Bone marrow (tissue), 2 donors: ENCODE measurements around the gene FARS2.
"Not testable (repeated sequence)": the region's sequence is repeated elsewhere in the genome, so short reads cannot be mapped to it uniquely, and the experiment has no call there.

ENCODE experiments used
- DNase-seq, 2 donors: peaks; one replicate each; lab custom pipeline; 2025; lab: John Stamatoyannopoulos, UW

FARS2 gene

DNA sequence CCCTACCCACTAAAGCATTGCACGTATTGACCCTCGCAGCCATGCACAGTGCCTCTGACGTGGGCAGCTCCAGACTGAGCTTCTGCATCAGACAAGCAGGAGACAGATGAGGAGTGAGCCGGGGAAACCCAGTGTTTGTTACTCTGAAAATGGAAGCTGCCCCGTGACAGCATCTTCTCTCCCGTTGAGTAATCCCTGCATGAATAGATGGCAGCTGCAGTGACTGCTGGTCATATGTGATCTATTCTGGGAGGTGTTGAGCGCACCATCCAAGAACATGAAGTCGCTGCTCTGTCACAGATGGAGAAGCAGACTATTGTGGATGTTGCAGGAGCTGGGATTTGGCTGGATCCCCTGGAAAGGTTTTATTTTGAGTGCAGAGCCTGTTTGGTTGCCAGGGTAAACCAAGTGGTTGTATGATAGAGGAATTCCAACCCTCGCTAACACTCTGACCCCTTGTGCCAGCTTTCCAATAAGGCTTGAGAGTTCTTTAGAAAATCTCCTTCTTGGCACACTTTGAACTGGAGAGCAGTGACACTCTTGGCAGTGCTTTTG, 503.2 kb downstream of the FARS2 start:
- DNase-seq, result no peak

DNA sequence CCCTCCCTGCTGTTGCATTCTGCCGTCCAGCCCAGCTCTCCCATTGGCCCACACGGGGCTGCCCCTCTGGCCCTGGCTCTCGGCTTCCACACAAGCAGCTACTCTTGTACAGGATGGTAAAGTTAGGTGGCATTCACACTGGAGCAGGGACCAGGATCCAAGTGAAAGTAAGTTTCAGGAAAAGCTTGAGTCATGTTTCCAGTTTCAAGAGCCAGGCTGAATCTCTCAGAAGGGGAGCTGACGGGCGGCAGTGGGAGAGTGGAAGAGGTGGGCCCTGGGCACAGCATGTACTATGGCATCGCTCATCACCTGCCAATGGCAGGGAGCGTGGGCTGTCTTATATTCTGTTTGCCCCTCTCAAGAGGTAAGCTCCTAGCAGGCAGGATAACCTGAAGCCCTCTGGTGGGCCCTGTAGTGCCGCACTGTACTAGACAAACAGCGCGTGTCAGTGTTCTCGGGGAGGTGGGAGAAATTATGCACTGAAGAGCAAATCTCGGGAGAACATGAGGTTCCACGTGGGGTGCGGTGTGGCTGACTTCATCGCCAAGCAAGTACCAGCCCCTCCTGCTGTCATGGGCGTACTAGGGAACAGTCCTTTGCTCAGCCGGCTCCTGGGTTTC, 503.9 kb downstream of the FARS2 start:
- DNase-seq, result no peak

DNA sequence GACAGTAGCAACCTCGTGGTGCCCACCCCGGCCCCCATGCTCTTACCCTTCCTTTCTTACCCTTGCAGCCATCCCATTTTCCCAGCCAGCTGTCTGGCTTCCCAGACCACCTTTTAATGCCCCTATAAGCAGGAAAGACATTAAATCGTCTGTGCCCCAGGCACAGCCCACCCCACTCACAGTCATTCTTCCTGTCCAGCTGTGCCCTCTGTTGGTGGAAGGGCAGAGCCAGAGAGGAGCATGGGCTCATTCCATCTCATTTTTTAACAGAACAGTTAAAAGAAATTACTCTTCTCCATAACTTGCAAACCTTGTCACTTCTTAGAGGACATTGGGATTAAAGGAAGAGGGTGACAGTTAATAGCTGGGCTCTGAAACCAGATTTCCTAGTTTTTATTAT, 504.9 kb downstream of the FARS2 start:
- no peak for DNase-seq

DNA sequence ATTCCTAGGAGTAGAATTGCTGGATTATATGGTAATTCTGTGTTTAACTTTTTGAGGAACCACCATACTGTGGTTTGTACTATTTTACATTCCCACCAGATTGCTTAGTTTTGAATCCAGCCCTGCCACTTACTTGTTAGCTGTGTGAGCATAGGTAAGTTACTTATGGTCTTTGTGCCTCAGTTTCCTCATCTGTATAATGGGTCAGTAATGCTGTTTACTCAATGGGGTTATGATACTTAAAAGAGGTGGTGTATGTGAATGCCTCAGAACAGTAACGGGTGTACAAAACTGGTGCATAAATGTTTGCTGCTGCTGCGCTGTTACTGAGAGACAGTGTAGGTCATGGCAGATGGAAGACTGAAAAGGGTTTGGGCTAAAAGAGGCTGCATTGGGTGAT, 506.2 kb downstream of the FARS2 start:
- DNase-seq, result no peak

DNA sequence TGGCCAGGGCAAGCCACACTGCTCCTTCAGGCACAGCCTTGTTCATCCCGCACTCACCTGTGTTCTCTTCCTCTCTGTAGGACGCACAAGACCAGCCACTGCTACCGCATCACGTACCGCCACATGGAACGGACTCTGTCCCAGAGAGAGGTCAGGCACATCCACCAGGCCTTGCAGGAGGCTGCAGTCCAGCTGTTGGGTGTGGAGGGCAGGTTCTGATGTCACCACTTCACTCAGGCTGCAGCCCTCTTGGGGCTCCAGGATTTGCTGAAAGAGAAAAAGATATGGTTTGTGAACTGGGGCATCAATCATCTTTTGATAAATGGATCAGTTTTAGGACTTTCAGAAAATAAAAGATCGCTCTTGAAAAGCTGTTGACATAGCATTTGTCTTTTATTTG, 509.9 kb downstream of the FARS2 start:
- DNase-seq, result no peak

DNA sequence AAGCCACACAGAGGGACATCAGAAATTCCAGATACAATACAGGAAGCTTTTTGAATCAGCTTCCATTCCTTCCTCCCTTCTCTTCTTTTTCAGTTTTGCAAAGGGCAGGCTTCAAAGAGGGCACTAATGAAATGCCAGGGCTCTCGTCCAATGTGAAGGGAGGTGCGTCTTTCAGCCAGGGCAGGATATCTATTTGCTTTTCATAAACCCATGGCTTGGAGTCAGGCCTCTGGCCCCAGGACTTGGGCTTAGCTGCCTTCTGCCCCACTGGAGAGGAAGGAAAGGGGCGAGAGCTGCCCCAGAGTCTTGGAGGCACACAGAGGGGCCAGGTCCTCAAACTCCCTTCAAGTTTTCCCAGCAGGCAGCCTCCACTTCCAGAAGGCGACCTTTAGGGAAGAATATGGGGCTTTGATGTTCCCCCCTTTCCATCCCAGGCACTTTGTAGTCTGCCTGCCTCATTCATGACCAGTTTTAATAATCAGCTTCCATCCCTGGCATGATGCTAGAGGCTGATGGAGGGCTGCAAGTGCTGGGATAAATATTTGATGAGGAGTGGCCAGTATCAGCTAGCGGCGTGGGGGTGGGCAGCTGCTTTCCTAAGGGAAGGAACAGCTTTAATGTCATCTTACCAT, 510.6 kb downstream of the FARS2 start:
- DNase-seq, result no peak

DNA sequence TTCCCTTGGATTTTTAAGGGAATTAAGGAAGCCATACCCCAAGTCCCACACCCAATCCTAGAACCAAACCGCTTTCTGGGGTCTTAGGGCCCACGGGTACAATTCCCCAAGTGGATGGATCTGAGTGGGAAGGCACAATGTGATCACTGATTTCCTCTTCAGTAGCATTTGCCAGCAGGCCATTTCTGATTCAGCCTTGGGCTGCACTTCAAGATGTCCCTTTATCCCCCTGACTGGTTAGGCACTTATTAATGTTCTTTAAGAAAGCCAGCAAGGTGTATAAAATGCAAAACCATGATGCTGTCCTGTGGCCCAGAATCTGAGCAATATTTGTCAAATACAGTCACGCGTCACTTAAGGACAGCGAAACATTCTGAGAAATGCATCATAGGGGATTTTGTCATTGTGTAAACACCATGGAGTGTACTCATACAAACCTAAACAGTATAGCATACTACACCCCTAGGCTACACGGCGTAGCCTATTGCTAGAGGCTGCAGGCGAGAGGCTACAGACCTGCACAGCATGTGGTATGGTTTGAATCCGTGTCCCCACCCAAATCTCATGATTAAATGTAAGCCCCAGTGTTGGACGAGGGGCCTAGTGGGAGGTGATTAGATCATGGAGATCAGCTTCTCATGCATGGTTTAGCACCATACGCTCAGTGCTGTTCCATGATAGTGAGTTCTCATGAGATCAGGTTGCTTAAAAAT, 511.3 kb downstream of the FARS2 start:
- DNase-seq, result no peak

DNA sequence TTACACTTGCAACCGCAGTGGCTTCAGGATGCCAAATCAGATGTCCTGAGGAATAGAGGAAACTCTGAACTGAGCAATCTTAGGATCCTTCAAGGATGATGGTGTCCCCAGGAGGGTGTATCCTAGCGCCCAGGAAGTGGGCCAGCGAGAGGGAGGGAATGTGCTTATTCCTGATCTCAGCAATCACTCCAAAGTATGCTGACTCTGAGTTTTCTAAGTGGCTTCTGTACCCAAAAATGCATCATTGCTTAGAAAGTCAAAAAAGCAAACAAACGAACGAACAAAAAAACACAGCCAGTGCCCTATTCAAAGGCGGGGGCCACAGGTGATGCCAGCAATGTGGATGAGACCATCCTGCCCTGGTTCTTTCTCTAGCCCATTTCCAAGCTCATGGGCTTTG, 514.8 kb downstream of the FARS2 start:
- DNase-seq, result no peak

DNA sequence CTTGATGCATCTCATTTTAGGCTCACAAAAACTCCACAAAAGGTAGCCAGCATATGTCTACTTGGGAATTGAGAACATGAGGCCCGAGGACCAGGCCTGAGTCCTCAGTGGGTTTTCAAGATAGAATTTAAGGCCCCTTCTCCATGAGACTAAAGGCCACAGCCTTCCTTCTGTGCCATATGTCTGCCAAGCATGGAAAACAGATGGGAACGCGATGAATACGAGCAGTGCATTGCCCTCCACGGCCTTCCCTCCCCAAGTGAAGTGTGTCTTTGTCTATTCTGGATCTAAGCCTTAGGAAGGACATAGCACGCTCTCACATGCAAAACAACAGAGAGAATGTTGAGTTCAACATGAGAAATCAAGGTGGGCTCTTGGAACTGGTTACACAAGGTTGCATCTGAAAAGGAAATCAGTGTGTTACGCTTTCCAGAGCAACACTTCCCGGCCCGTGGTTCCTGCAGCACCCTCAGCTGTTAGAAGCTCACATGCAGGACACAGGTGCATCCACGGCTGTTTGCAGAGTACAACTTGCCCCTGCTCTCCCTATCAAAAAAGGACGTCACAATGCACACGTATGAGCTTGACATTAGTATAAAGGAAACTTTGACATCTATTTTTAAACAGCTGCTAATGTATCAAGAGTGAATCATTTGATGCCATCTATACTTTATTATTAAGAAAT, 515.5 kb downstream of the FARS2 start:
- no peak for DNase-seq

DNA sequence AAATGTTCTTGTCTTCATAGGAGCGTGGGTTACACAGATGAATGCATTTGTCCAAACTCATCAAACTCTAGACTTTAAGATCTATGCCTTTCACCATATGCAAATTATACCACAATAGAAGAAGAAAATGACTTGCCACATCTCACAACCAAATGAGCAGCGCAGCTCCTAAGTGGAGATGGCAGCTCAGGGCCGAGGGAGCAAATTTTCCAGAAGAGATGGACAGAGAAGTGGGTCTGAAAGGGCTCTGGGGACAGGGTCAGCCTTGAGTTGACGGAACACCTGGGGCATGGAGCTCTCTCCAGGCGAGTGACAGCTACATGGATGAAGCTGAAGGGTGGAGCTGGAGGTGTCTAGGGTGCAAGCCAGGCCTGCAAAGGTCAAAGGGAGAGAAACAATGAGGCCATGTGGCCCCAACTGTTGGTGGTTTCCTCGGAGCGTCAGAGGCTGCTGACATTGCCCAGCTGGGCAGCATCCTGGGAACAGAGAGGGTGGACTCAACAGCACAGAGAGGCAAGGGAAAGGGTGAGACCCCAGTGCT, 517.1 kb downstream of the FARS2 start:
- no peak for DNase-seq

DNA sequence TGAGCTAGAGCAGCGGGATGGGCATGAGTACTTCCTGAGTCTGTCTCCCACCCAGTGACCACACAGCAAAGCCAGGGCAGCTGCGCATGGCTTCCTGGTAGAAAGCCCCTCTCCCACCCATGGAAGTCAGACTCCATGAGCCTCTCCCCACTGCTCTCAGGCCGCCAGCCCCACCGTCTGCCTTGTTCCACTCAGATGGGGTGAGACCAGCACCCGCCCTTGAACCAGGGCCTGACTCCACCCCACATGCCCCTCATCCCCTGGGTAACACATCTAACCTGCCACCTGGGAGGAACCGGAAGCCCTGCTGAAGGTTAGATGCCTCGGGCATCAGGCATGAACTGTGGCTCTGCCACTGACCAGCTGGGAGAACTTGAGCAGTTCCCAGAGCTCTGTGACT, 517.6 kb downstream of the FARS2 start:
- no peak for DNase-seq

DNA sequence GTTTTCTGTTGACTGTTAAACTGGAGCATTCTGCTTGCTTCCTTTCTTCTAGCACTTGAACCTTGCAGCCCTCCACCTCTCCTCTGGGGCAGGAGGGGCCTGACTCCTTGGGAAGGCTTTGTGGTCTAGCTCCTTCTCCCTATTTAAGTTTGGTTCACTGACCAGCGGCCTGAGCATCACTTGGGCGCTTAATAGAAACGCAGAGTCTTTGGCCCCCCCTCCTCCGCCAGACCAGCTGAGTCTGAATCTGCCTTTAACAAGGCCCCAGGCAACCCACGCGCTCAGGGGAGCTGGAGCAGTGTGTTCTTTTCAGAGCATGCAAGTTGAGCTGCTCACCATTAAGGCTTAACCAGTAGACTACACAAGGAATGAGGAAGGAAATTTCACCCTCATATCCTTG, 519.7 kb downstream of the FARS2 start:
- no peak for DNase-seq

DNA sequence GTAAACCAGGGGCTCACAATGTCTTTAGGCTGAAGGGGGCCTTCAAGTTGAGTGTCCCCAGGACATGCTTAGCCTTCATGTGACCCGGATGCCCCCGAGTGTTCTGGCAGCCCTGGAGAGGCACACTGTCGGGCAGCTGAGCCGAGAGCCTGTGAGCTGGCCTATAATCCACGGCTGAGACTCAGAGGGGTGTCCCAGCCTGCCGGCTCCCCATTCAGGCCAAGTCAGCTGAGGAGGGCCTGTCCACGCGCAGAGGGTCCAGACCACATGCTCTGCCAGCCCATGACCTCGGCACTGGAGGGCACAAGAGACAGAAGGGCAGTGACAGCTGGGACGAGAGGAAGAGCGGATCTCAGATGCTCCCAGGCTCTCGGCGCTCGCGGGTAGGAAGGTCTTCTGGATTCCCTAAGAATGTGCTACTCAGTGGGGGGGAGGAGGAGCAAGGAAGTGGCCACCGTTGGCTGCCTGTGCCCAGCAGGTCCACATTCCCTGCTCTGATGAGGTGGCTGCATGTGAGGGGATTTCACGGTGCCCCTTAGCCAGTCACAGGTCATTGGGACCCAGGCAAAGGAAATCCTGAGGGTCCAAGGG, 520.7 kb downstream of the FARS2 start:
- DNase-seq, result no peak

DNA sequence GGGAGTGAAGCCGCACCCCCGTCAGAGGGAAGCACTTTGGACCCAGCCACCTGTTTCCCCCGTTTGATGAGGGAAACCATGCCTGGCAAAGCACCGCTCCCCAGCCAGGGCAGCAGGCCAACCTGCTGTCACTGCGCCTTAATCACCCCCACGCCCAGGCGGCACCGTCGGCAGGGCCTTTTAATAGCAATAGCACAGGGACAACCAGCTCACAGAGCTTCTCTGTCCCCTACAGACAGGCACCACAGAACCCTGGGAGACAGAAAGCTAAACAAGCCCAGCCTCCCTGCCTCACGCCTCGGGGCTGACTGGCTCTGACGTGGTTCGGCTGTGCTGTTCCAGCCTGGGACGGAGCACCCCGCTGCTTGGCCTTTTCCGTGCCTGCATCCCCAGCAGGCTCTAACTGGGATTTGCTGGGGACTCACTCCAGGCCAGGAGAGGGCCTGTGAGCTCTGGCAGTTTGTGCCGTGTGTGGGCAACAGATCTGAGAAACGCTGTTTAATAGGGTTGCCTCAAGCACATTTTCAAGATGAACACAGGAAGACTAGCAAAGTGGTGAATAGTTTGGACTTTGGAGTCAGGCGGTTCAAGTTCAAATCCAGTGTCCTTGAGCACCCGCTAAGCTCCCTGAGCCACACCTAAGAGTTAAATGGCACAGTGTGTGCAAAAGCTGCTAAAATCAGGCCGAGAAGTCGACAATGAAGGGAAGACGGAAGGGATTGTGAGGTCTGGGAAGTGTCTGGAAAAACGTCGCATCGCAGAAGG, 521.7 kb downstream of the FARS2 start:
- no peak for DNase-seq

DNA sequence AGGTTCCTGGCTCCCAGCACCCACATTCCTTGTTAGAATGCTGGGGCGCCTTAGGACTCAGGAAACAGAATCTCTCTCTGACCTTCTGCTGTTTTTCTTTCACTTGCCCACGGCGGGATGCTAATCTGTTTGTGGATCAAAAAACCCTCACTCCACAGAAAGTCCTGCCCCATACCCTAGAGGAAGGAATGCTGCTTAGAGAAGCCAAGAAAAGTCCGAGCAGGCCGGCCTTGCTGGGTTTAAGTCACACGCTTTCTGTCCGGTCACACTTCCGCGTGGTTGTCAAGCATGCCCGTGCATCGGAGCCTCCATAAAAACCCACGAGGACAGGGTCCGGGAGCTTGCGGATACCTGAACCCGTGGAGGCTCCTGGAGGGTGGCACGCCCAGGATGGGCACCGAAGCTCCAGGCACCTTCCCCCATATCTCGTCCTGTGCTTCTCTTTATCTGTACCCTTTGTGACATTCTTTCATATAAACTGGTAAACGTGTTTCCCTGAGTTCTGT, 522.3 kb downstream of the FARS2 start:
- DNase-seq, result no peak

DNA sequence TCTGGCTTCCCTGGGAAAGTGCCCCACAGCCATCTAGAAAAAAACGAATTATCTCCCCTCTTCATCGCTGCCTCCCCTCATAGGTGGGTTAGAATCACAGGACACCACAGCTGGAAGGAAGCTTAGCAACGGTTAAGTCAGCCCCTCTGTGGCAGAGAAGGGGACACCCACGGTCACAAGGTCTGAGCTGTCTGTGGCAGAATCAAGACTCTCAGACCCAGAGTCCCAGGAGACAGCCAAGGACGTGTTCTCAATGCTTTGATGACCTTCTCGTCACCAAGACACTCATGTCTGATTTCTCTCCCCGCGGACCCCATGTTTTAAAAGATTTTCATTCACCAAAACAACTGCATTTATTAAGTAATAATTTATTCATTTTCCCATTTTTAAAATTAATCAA, 523.9 kb downstream of the FARS2 start:
- no peak for DNase-seq

DNA sequence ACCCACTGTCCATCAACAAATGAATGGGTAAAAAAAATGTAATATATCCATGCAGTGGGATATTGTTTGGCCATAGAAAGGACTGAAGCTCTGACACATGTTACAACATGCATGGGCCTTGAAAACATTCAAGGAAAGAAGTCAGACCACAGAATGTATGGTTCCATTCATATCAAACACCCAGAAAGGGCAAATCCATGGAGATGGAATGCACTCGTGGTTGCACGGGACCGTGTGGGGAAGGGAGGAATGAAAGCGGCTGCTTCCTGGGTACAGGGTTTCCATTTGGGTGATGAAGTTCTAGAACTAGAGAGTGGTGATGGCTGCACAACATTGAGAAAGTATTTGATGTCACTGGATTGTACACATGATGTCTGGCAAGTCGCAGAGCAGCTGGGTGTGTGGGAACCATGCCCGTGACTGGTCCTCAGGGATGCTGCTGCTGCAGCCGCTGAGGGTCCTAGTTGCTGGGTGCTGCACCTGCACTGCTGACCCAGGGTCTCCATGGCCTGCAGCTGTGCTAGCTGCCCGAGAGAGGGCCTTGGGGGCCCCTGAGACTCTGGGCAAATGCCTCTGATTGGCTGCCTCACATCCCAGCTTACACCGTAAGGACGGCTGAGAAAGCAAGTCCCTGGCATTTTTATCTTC, 525.1 kb downstream of the FARS2 start:
- no peak for DNase-seq

DNA sequence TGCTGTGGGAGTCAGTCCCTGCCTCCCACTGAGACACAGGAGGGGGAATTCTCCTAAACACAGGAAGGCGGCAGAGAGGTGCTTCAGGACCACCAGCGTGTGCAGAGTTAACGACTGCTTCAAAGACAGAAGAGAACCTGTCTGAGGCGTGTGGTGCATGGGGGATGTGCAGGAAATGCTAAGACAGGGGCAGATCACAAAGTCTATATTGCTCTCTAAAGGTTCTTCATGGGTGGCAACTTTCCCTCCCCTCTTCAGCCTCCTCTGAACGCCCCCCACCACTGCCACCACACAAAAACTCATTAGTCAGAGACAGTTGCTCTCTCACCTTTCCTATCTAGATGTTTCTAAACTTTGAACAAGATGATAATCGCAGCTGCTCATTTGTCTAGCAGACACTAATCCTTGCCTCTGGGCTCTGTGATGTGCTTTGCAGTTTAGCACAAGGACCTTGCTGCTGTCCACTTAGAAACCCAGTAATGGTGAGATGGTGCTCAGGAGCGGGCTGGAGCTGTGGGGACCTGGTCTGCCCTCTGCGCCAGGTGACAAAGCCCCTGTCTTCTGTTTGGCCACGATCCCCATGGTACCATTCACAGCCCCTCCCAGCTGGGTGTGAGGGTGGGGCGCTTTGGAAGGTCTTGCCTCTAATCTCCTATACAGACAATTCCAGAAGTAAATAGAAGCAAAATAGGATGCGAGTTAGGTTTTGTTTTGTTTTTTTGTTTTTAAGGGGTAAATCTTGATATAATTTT, 525.8 kb downstream of the FARS2 start:
- no peak for DNase-seq

DNA sequence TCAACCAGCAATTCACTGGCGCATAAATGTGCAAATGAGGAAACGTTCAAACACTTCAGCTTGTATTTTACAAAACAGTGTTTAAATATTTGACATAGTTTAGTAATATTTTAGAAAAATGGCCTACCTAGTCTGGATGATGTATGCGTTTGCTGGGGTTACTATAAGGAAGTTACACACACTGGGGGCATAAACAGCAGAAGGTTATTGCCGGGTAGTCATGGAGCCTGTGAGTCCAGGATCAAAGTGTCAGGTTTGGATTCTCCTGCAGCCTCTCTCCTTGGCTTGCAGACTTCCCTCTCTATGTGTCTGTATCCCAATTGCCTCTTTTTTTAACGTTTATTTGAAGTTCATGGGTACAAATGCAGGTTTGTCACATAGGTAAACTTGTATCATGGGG, 528.1 kb downstream of the FARS2 start:
- not testable (repeated sequence) for DNase-seq

DNA sequence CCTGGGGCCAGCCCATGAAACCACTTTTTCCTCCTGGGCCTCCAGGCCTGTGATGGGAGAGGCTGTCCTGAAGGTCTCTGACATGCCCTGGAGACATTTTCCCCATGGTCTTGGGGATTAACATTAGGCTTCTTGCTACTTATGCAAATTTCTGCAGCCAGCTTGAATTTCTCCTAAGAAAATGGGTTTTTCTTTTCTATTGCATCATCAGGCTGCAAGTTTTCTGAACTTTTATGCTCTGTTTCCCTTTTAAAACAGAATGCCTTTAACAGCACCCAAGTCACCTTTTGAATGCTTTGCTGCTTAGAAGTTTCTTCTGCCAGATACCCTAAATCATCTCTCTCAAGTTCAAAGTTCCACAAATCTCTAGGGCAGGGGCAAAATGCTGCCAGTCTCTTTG, 535.2 kb downstream of the FARS2 start:
- DNase-seq, result not testable (repeated sequence)
